Measurements from ENCODE around the gene RGS6. TPM values are rescaled to one million over a fixed set of nuclear protein-coding genes. Genes with fewer than 3 reads are reported as not detected.

RGS6 gene
- total and polyA plus RNA-seq, 8 donors: 0.06 to 0.47 (median 0.20) TPM; not detected in 1

DNA sequence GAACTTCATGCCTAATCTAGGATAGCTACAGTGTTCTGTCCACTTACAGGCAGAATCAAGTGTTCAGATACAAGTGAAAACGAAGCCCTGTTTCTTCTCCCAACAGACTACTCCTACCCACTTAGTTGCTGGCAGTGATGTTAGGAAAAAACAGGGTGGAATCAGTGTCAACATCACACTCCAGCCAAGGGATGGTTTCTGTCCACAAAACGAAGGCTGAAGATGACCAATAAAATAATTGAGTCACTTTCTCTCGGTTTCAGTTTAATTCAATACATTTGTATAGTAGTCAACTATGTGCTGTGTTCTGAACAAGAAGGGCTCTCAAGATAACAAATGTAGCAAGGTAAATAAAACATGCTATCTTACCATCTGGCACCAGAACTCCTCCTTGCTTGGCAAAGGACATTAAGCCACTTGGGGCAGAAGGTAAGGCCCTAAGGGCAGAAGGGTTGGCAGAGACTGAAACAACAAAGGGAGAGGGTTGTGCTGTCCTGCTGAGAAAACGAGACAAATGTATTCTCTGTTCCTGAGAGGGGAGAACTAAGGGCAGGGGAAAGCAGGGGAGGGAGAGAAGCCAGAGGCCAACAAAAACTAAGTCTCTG is 568.1 kb downstream of the RGS6 start:
- TF ChIP-seq, protein P1, sequence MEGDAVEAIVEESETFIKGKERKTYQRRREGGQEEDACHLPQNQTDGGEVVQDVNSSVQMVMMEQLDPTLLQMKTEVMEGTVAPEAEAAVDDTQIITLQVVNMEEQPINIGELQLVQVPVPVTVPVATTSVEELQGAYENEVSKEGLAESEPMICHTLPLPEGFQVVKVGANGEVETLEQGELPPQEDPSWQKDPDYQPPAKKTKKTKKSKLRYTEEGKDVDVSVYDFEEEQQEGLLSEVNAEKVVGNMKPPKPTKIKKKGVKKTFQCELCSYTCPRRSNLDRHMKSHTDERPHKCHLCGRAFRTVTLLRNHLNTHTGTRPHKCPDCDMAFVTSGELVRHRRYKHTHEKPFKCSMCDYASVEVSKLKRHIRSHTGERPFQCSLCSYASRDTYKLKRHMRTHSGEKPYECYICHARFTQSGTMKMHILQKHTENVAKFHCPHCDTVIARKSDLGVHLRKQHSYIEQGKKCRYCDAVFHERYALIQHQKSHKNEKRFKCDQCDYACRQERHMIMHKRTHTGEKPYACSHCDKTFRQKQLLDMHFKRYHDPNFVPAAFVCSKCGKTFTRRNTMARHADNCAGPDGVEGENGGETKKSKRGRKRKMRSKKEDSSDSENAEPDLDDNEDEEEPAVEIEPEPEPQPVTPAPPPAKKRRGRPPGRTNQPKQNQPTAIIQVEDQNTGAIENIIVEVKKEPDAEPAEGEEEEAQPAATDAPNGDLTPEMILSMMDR (IDR thresholded peaks at IDR 0.05): no peak
- no peaks in the 10 kb centered on the region for H3K4me1 ChIP-seq
- no peak for FAIRE-seq
- DNase-seq: no peak
- ATAC-seq: peak in 1 of 4 donors; percentile 18
- no peaks in the 10 kb centered on the region for H3K36me3 ChIP-seq
- WGBS, 2 donors: 51 to 55% methylated on average over 4 of the region's 4 CpGs
- H3K27ac ChIP-seq: no peak overlapping the region
- no peaks in the 10 kb centered on the region for H3K27me3 ChIP-seq
- no peak overlapping the region for H3K4me3 ChIP-seq
- intact Hi-C loops (cut with DNase I): no loop called here
- no peaks in the 10 kb centered on the region for H3K9me3 ChIP-seq

DNA sequence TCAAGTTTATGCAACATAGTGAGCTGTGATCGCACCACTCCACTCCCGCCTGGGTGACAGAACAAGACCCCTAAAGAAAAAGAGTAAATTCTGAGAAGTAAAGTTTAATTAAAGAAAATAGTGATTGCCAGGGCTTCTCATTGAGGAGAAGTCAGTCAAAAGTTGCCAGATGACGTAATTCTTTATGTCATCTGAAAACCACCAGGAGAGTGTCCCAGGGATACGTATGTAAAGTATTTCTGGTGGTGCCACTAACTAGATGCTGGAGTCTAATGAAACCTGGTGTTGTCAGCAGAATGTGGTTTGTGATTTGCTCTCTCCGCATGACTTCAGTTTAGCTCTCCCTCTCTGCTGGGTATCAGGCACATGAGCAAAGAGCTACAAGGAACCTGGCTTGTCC is 569.2 kb downstream of the RGS6 start:
- Histone ChIP-seq H3K27ac (no peak overlapping the region), H3K4me1 (no peaks in the 10 kb centered on the region), H3K27me3 (no peaks in the 10 kb centered on the region), H3K36me3 (no peaks in the 10 kb centered on the region), H3K4me3 (no peak overlapping the region), H3K9me3 (no peaks in the 10 kb centered on the region)
- WGBS, 2 donors: 90 to 93% methylated on average over 5 of the region's 5 CpGs
- TF ChIP-seq, protein P1 (IDR thresholded peaks at IDR 0.05): no peak
- intact Hi-C loops (cut with DNase I): no loop called here
- DNase-seq: no peak
- no peak for ATAC-seq
- no peak for FAIRE-seq

DNA sequence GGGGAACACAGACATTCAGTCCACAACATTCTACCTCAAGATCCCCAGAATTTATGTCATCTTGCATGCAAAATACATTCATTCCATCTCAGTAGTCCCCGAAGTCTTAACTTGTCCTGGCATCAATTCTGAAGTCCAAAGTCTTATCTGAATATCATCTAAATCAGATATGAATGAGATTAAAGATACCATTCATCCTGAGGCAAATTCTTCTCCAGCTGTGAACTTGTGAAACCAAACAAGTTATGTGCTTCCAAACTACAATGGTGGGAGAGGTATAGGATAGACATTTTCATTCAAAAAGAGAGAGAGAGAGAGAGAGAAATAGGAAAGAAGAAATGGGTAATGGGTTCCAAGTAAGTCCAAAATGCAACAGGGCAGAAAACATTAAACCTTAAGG is 571.0 kb downstream of the RGS6 start:
- WGBS, 2 donors: 67 to 75% methylated on average over 1 of the region's 1 CpG
- no peak for ATAC-seq
- no peak for DNase-seq
- no peaks in the 10 kb centered on the region for H3K4me1 ChIP-seq
- TF ChIP-seq, protein P1 (IDR thresholded peaks at IDR 0.05): no peak
- no peaks in the 10 kb centered on the region for H3K9me3 ChIP-seq
- intact Hi-C loops (cut with DNase I): no loop called here
- no peak overlapping the region for H3K27ac ChIP-seq
- H3K4me3 ChIP-seq: no peak overlapping the region
- FAIRE-seq: no peak
- H3K36me3 ChIP-seq: no peaks in the 10 kb centered on the region
- no peaks in the 10 kb centered on the region for H3K27me3 ChIP-seq

DNA sequence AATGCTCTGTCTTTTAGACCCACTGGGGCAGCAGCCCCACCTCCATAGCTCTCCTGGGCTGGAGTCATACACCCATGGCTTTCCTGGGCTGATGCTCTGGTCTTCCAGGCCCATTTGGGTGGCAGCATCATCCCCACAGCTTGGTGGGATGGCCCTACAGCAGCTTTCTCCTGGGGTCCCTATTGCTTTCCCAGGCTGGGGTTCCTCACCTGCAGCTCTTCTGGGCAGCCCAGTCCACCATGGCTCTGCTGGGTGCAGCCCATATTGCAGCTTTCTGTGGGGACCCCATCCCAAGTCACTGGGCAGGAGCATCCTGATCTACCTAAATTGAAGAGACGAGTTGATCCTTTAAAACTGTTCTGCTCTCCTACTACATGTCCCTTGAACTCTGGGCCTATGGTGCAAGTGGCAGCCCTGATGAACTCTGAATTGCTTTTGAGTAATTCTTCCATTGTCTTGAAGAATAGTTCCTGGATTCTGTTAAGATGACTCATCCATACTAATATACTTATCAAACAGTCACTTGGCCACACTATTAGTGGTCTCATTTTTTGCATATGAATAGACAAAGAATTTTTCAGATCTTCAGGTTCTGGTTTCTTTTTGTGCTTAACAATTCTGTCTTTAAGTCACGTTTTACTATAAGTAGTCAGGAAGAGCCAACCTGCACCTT is 571.6 kb downstream of the RGS6 start:
- ATAC-seq (no peak), DNase-seq (no peak), FAIRE-seq (no peak)
- Histone ChIP-seq H3K27me3 (no peaks in the 10 kb centered on the region), H3K36me3 (no peaks in the 10 kb centered on the region), H3K9me3 (no peaks in the 10 kb centered on the region), H3K4me1 (no peaks in the 10 kb centered on the region), H3K4me3 (no peak overlapping the region), H3K27ac (no peak overlapping the region)
- WGBS, 2 donors: 71 to 74% methylated on average over 2 of the region's 2 CpGs
- intact Hi-C loops (cut with DNase I): no loop called here
- TF ChIP-seq, protein P1 (IDR thresholded peaks at IDR 0.05): no peak

DNA sequence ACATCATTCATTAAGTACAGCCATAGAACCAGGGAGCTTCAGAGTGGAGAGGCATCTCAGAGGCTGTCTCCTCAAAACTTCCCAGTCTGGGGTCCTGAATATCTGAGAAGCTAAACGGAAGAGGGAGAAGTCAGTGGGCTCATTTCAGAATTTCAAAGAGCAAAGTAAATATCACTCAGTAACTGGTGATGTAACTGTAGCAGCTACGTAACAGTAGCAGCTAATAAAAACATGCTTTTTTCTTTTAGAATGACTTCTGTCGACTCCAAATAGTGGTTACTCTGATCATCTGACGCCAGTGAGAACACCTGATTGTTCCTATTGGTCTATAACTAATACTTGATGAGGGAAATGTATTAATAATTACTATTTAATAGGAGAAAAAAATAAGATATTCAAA is 578.3 kb downstream of the RGS6 start:
- Histone ChIP-seq H3K4me3 (no peak overlapping the region), H3K27ac (no peak overlapping the region), H3K9me3 (no peaks in the 10 kb centered on the region), H3K4me1 (no peaks in the 10 kb centered on the region), H3K27me3 (peaks cover 0 to 5% (median 0%) of the 10 kb centered on the region in 4 donors), H3K36me3 (no peaks in the 10 kb centered on the region)
- ATAC-seq: no peak
- 24 to 28% methylated on average over 4 of the region's 4 CpGs for WGBS, 2 donors
- intact Hi-C loops (cut with DNase I): loop anchor here in 1 of 3 donors (10.0 kb wide), 1 partner anchor 394 kb away; no protein-coding TSS in a partner anchor
- TF ChIP-seq, protein P1 (IDR thresholded peaks at IDR 0.05): no peak
- no peak for DNase-seq
- FAIRE-seq: no peak

Data from pancreas (tissue), 10 donors.